HuH-7.5 (cell line): Measurements from ENCODE around the gene C2orf80.
"Not testable (repeated sequence)": the region's sequence is repeated elsewhere in the genome, so short reads cannot be mapped to it uniquely, and the experiment has no call there.

Experiments
- DNase-seq: peaks from one replicate; pipeline ENCODE4 v3.0.0; 2011; ENCODE audit warnings: low spot score

Gene C2orf80

GRCh38 chr2:208135794-208136715 is 53.8 kb downstream of the C2orf80 start:
- no peak for DNase-seq

GRCh38 chr2:208134928-208135586 is 54.8 kb downstream of the C2orf80 start:
- DNase-seq, result no peak

- no peak for DNase-seq
These were observed 59.1 kb downstream of the C2orf80 start for GRCh38 chr2:208130712-208131110.

- peak; percentile 44 for DNase-seq
These were observed 59.8 kb downstream of the C2orf80 start, which contains the start of gene CRYGC for GRCh38 chr2:208129744-208130711. CRYGC (minus strand) TSS chr2:208129828; CDS start chr2:208129792, 36 bp downstream.

GRCh38 chr2:208128136-208128535 is 61.7 kb downstream of the C2orf80 start:
- no peak for DNase-seq

- no peak for DNase-seq
These were observed 62.7 kb downstream of the C2orf80 start for GRCh38 chr2:208127090-208127489.

GRCh38 chr2:208125251-208125650 is 64.6 kb downstream of the C2orf80 start:
- DNase-seq, result no peak

GRCh38 chr2:208124013-208124715 is 65.7 kb downstream of the C2orf80 start, which contains the start of gene CRYGD:
CRYGD (minus strand) TSS chr2:208124524; CDS start chr2:208124473, 51 bp downstream.
- not testable (repeated sequence) for DNase-seq

- DNase-seq, result no peak
These were observed 67.6 kb downstream of the C2orf80 start for GRCh38 chr2:208122248-208122647.

- DNase-seq, result no peak
These were observed 70.9 kb downstream of the C2orf80 start for GRCh38 chr2:208118918-208119317.

- DNase-seq, result not testable (repeated sequence)
These were observed 72.4 kb downstream of the C2orf80 start for GRCh38 chr2:208117390-208117789.
